GM21786 (cell line): ENCODE measurements around the gene NAGS.
"Not testable (repeated sequence)": the region's sequence is repeated elsewhere in the genome, so short reads cannot be mapped to it uniquely, and the experiment has no call there.

Source experiments
- ATAC-seq: cut with Tn5 transposase; IDR thresholded peaks from one replicate; pipeline ENCODE4 v1.9.1; 2021; ENCODE audit not compliant: unreplicated experiment

The NAGS gene

DNA sequence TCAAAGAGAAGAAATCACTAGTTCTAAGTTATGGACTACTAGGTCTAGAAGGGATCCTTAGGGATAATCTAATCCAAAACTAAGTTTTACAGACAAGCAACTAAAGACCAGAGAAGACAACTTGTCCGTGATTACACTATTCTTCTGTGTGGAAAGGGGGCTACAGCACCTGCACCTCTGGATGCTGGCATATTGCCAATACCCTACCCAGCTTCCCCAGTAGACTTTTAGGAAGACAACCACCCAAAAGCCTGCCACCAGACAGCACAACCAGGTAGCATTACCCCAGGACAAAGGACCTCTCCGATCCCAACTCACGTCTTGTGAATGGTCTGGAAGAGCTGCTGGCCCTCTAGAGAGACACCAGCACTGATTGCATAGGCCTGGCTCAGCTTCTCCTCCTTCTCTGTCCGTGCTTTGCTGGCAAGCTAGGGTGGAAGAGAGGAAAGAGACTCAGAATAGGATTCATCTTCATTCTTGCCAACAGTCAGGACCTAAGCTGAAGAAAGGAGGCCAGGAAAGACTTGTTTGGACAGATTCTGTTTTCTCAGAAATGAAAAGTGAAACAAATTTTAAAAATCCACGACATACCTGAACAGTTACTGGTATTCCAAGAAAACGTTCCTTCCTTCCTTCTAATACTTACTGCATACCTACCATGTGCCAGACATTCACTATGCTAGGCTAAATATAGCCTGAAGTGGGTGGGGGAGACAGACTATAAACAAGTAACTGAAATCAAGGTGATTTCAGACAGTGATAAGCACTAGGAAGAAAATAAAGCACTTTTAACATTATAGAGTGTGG is 35.6 kb downstream of the NAGS start:
- no peak for ATAC-seq

DNA sequence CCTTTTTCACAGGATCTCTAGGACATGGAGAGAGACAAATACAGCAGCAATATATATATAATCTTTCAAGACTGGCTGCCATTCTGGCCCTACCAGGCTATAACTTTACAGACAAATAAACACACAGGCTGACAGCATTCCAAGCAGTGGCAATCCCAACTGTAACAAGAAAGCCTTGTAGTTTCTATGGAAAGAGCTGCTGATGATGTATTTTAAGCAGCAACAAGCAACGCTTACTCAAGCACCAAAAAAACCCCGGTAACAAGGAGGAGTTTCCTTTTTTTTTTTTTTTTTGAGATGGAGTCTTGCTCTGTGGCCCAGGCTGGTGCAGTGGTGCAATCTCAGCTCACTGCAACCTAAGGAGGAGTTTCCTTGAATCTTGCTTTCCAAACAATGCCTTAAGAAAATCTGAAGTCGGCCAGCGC is 38.9 kb downstream of the NAGS start:
- ATAC-seq = no peak

DNA sequence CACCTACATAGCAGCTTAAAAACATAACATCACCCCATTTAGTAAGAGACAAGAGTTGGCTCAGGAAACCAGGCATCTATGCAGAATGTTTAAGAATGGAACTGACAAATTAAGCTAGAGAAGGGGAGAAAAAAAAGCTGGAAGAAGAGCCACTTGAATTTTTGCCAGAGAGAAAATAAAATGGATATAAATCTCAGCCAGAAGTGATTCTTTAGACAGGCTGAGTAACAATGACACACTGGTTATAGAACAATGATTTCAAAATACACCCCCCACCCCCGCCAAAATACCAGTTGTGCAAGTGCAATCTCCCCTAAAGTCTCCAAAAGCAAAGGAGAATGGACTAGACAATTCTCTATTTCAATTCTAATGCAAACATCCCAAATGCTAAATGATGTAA is 39.6 kb downstream of the NAGS start:
- no peak for ATAC-seq

DNA sequence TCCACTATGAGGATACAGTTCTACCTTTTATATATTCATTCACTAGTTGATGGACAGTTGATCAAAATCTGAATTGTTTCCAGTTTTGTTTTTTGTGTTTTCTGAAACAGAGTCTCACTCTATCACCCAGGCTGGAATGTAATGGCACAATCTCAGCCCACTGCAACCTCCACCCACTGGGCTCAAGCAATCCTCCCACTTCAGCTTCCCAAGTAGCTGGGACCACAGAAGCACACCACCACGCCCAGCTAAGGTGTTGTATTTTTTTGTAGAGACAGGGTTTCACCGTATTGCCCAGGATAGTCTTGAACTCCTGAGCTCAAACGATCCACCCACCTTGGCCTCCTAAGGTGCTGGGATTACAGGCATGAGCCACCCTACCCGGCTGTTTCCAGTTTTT is 41.1 kb downstream of the NAGS start:
- no peak for ATAC-seq

DNA sequence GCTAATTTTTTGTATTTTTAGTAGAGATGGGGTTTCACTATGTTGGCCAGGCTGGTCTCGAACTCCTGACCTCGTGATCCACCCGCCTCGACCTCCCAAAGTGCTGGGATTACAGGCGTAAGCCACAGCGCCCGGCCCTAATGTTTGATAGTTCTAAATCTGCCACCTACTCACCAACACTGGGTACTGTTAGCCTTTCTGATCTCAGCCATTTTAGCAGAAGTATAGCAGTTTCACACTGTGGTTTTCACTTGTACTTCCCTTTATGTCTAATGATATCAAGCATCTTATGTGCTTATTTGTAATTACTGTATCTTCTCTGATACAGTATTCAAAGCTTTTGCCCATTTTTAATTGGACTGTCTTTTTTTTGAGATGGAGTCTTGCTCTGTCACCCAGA is 42.5 kb downstream of the NAGS start:
- not testable (repeated sequence) for ATAC-seq

DNA sequence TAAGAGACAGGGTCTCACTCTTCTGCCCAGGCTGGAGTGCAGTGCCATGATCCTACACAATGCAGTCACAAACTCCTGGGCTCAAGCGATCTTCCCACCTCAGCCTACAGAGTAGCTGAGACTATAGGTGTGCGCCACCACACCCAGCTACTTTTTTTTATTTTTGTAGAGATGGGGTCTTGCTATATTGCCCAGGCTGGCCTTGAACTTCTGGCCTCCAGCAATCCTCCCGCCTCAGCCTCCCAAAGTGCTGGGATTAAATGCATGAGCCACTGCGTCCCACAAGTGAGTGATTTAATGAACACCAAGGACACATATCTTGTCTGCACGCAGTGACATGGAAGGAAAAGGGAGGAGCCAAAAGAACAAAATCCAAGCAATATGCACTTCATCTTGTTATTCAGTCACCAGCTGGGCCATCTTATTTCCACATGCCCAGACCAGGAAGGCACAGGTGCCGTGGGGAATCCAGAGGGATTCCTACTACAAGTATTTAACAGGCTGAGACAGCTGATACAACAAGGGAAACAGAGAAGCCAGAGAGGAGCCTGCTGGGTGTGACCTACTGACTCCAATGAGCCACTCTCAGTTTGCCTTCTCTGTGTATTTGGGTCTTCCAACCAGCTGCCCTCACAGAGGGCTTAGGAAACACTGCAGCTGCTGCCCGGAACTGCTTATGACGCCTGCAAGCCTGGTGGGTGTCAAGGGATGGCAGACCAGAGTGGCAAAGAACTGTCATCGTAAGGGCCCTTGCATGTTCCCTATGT is 45.1 kb downstream of the NAGS start:
- ATAC-seq = no peak

DNA sequence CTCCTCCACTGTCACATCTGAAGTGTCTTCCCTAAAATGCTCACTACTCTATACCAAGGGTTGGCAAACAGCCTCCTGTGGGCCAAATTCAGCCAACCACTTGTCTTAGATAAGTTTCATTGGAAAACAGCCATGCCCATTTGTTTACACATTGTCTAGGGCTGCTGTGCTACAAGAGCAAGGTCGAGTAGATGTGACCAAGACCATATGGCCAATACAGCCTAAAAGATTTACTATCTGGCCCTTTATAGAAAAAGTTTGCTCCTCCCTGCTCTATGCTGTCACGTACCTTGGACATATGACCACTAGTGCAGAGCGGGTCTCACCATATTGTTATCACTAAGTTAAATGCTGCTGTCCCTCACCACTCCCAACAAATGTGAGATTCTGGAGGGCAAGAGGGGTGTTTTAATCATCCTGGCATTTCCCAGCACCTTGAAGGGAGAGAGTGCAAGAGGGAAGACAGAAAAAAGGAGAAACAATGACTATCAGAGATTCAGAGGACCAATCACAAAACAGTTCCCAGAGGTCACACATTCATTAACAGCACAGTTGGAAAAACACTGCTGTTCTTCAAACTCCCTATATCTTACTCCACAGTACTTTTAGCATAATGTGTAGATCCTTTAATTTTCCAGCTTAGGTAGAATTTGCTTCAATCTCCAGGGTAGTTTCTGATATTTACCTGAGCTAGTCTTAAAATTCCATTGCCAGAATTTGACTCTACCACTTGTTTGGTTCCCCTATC is 48.9 kb downstream of the NAGS start:
- no peak for ATAC-seq
